DMS153 (cell line): Measurements from ENCODE around the gene MOV10.
"Not testable (repeated sequence)": the region's sequence is repeated elsewhere in the genome, so short reads cannot be mapped to it uniquely, and the experiment has no call there.

Experiments
- DNase-seq: peaks from one replicate; lab custom pipeline; 2025; lab: John Stamatoyannopoulos, UW

The MOV10 gene

GRCh38 chr1:112712701-112713128 is 38.3 kb downstream of the MOV10 start:
- no peak for DNase-seq

- no peak for DNase-seq
Observed at GRCh38 chr1:112713466-112714312, 39.2 kb downstream of the MOV10 start.

DNA sequence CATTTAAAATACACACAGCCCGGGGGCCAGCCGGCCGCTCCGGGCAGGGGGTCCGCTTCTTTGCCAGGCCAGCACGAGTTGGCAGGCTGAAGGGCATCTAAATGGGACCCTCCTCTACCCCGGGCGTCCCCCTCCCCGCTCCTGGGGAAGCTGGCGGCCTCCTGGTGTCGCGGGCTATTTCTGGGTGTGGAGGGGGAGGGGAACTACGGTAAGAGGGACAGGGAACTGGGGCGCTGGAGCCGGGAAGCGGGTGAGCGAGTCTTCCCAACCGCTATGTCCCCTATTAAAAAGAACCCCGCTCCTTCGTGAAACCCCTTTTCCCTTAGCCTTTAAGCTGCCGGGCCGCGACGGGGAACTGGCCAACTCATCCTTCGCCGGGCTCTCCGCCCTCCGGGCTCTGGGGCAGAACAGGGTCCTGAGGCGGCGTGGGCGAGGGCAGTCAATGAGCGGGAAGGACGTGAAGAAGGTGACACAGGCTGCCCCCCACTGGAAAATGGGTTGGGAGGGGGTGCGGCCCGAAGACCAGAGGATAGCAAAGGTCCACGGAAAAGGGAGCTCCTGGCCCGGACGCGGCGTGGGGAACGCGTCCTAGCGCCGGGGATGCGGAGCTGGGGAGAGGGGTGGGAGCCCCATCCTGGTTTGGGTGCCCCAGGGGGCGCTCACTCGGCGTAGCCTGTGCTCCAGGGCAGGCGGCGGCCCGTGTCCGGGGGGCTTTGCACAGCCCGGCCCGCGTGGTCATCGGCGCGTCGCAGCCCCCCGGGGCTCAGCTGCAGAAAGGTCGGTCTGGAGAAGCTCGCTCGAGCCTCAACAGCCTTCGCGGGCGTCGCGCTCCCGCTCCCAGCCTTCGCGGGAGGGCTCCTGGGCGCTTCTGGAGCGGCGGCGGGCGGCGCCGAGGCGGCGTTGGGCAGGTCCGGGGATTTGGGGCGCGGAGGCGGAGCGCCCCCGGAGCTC is 40.1 kb downstream of the MOV10 start:
- DNase-seq, result no peak

DNA sequence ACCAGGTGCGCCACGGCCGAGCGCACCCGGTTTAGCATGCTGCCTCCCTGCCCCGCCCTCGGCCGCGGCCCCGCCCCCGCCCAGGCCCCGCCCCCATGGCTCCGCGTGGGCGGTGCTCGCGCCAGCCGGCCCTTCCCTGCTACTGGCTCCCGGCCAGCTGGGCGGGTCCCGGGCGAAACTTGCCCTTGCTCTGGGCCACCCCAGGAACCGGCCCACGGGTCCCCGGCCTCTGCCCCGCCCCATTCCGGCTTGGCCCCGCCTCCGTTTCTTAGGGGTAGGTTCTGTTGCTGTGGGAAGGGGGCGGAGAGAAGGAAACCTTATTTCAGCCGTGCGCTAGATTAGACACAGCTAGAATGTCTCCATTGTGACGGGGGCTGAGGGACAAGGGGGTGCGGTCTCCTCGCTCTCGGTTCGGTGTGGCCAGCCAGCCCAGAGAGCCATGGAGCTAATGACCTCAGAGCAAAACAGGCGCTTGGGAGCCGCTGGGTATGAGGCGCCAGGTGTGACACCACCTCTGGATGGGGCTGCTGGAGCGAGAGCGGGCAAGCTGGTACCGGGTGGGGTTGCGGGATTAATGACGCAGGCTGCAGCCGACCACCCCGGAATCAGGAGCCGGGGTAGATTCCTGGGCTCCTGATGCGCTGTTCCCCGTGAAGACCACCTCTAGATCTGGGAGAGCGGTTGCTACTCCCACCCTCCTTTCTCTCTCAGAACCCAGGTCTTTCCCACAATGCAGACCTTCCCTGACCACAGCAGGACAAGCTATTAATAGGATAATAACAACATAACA is 41.0 kb downstream of the MOV10 start, which contains the start of gene PPM1J:
PPM1J (minus strand) TSS at position 69 of the 790 bp plus-strand sequence; CDS start at position 38, 31 bp downstream.
- peak; percentile 51 for DNase-seq

- DNase-seq, result peak; percentile 73
Observed at GRCh38 chr1:112716133-112716720, 41.8 kb downstream of the MOV10 start.

- DNase-seq, result no peak
Observed at GRCh38 chr1:112717263-112717873, 42.9 kb downstream of the MOV10 start.

GRCh38 chr1:112718691-112719418 is 44.4 kb downstream of the MOV10 start:
- DNase-seq, result no peak

DNA sequence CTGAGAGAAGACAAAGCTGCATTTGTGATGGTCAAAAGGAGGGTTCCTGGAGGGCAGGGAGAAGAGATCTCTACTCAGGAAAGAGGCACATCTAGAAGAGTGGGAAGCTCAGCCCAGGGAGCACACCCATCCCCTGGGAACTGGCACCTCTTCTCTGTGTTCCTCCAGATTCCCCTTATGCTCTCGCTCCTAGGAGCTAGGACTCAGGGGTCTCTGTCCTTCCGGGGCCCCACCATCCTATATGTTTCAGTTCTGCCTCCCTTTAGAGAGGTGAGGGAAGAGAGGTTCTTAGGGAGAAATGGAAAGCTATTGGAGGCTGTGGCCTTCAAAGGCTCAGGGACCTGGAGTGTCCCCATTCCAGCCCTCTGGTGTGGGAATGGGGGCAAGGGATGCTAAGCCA is 45.2 kb downstream of the MOV10 start:
- no peak for DNase-seq

DNA sequence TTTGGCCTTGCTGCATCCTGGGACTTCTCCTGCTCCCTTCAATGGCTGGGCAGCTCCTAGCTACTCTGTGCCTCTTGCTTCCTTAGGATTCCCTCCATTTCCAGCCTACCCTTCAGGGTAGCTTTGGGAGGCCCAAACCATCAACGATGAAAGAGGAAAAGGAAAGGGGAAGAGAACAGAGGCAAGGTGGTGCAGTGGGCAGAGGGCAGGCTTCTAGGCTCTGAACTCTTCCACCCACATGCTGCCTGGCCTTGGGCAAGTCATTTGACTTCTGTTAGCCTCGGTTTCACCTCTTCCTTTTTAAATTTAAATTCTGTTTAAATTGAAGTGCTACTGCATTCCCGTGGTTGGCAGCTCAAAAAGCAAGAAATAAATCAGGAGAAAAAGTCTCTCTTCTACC is 46.3 kb downstream of the MOV10 start:
- no peak for DNase-seq

DNA sequence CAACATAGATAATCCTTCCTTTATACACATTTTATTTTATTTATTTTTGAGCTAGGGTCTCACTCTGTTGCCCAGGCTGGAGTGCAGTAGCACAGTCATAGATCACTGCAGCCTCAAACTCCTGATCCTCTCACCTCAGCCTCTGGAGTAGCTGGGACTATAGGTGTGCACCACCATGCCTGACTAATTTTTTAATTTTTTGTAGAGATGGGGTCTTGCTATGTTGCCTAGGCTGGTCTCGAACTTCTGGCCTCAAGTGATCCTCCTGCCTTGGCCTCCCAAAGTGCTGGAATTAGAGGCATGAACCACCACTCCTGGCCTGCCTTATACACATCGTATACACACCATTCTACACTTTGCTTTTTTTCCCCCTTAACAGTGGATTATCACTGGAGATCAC is 46.8 kb downstream of the MOV10 start:
- not testable (repeated sequence) for DNase-seq

GRCh38 chr1:112721966-112722524 is 47.6 kb downstream of the MOV10 start:
- no peak for DNase-seq

DNA sequence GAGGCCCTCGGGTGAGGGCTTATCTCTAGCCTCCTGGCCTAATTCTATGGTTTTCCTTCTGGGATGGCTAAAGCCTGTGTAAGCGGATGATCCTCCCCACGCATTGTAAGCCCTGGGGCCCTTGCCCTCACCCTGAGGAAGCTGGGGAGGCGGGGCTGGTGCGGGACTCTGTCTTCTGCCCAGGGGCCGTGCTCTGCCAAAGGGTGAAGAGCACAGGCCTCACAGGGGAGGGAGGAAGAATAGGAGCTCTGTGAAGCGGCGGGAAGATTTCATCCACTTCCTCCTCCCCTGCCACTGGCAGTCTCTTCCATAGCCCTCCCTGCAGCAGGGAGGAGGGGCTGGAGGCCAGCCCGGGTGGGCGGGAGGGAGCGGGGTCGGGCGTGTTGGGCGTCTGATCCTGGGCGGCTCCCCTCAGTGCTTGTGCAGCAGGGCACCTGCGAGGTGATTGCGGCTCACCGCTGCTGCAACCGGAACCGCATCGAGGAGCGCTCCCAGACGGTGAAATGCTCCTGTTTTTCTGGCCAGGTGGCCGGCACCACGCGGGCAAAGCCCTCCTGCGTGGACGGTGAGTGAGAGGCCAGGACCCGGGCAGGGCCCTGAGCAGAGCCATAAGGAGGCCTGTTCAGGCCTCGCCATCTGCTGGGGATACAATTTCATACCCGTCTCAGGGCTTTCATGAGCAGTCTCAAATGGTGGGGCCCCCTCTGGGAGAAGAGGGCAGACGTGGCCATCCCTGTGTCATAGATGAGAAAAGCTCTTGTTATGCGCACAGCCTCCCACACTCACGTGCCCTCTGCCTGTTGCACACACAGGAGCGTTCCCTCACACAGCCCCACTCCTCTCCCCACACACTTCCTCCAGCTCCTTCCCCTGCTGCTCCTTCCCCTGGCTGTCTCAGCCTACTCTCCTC is 48.4 kb downstream of the MOV10 start:
- no peak for DNase-seq

- DNase-seq, result no peak
Observed at GRCh38 chr1:112723511-112723839, 49.0 kb downstream of the MOV10 start.

- DNase-seq, result not testable (repeated sequence)
Observed at GRCh38 chr1:112724240-112724639, 49.8 kb downstream of the MOV10 start.

- DNase-seq, result no peak
Observed at GRCh38 chr1:112727716-112728115, 53.3 kb downstream of the MOV10 start.

DNA sequence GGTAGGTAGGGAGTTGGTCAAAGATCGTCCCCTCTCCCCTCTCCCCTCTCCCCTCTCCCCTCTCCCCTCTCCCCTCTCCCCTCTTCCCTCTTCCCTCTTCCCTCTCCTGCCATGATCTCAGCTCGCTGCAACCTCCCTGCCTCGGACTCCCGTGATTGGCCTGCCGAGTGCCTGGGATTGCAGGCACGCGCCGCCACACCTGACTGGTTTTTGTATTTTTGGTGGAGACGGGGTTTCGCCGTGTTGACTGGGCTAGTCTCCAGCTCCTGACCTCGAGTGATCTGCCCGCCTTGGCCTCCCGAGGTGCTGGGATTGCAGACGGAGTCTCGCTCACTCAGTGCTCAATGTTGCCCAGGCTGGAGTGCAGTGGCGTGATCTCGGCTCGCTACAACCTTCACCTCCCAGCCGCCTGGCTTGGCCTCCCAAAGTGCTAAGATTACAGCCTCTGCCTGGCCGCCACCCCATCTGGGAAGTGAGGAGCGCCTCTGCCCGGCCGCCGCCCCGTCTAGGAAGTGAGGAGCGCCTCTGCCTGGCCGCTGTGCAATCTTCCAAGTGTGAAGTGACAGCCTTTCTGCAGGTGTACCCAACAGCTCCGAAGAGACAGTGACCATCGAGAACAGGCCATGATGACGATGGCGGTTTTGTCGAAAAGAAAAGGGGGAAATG is 54.0 kb downstream of the MOV10 start:
- not testable (repeated sequence) for DNase-seq

DNA sequence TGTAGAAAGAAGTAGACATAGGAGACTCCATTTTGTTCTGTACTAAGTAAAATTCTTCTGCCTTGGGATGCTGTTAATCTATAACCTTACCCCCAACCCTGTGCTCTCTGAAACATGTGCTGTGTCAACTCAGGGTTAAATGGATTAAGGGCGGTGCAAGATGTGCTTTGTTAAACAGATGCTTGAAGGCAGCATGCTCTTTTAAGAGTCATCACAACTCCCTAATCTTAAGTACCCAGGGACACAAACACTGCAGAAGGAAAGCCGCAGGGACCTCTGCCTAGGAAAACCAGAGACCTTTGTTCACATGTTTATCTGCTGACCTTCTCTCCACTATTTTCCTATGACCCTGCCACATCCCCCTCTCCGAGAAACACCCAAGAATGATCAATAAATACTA is 54.6 kb downstream of the MOV10 start:
- not testable (repeated sequence) for DNase-seq

DNA sequence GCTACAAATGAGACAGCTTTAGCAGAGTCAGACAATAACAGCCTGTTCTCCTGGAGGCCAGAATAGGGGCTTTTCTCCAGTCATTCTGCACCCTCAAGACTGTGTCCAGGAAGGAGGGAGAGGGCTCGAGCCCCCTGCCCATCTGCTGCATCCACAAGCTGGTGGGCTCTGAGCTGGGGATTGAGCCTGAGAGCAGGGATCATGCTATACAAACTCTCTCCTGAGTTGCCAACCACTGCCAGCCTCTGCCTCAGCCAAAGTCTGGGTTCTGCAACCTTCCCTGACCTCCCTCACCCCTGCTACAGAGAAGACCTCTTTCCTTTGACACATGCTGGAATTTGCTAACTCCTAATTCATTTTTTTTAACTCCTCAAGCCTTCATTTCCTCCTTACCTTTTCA is 55.5 kb downstream of the MOV10 start:
- DNase-seq, result no peak
